Stomach smooth muscle (tissue), 2 donors: ENCODE measurements around the gene CHMP4B.

ENCODE experiments used
- H3K27ac ChIP-seq: one replicate; pipeline ENCODE4 v1.7.0; 2013; ENCODE audit warnings: mild to moderate bottlenecking, low read length, inconsistent platforms
- H3K27me3 ChIP-seq, 2 donors: one replicate each; pipeline ENCODE4 v1.7.0; 2013; ENCODE audit warnings: low read length in 2 of 2; ENCODE audit not compliant: insufficient read depth in 2 of 2, control insufficient read depth in 1 of 2
- H3K36me3 ChIP-seq, 2 donors: one replicate each; pipeline ENCODE4 v1.7.0; 2013; ENCODE audit warnings: low read length in 2 of 2; ENCODE audit not compliant: control insufficient read depth in 2 of 2, insufficient read depth in 2 of 2
- H3K4me1 ChIP-seq: one replicate; pipeline ENCODE4 v1.7.0; 2013; ENCODE audit warnings: low read length; ENCODE audit not compliant: control insufficient read depth, insufficient read depth
- H3K4me3 ChIP-seq, 2 donors: one replicate each; pipeline ENCODE4 v1.7.0; 2013; ENCODE audit warnings: low read length in 2 of 2
- H3K9ac ChIP-seq, 2 donors: one replicate each; pipeline ENCODE4 v1.7.0; 2013; ENCODE audit warnings: low read length in 2 of 2, mild to moderate bottlenecking in 1 of 2
- H3K9me3 ChIP-seq, 2 donors: one replicate each; pipeline ENCODE4 v1.7.0; 2013; ENCODE audit warnings: low read length in 2 of 2; ENCODE audit not compliant: control insufficient read depth in 2 of 2
- donor health status: healthy.
- donor health status: Pancreatic carcinoma.

Gene CHMP4B

DNA sequence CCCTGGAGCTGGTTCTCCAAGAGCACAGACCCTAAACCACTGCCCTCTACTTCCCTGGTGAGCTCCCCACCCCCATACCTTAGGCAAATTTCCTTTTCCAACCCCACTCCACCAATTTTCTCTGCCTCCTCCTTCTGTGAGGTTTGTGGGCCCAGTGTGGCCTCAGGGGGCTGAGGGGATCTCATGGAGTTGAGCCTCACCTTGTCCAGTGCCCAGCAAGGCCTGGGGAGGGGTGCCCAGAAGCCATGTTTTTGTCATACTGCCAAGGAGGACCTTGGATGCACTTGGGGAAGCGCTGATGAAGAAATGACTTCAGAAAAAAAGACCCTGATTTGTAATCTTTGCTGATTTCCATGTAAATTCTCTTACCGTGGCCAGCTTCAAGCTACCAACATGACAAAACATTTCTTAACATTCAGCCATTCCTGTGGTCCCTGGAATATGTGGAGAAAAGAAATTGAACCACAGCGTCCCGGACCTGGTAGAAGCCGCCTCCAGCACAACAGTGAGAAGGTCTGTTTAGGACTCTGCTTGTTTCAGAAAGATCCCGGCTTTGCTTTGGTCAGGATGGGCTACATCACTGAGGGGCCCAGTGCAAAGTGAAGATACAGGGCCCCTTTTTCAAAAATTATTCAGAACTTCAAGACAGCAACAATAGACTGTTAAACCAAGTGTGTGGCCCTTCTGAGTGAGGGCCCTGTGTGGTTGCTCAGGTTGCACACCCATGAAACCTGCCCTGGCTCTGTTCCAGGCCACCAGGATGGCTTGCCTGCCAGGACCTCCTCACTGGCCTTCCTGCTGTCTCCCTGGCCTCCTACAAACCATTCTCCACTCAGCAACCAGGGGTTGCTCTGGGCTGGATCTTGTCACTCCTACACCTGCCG, 52.5 kb downstream of the CHMP4B start:
- Histone ChIP-seq H3K36me3 (no peaks in the 10 kb centered on the region), H3K9ac (peak overlapping the region in 1 of 2 donors; percentile 13), H3K27me3 (no peaks in the 10 kb centered on the region), H3K4me1 (peaks cover 10% of the 10 kb centered on the region), H3K9me3 (no peaks in the 10 kb centered on the region), H3K27ac (no peak overlapping the region), H3K4me3 (no peak overlapping the region)

DNA sequence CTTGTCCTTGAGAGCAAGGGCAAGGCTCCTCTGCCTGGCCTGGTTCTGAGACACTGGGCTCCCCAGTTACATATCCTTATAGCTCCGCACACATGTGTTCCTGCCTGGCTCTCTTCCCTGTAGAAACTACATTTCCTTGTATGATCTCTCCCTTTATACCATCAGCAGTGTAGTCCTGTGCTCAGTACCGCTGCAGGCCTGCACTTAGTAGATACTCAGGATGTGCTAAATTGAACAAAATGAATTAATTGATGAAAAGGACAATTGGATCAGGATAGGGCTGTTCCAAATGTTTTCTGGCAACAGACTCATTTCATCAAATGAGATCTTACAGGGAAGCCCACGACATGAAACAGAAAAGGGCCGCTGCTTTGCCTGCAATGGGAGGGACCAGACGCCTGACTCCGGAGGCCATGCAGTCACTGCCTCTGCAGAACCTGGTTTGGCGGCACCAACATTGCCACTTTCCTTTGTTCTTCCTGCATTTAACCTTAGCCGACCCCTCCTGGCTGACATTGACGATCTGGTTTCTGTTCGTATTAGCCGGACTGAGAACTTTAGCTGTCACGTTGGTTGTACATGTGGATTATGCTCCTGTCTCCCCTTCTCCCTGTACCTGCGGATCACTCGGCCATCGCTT, 53.3 kb downstream of the CHMP4B start:
- Histone ChIP-seq H3K27me3 (no peaks in the 10 kb centered on the region), H3K36me3 (no peaks in the 10 kb centered on the region), H3K4me1 (peaks cover 7% of the 10 kb centered on the region), H3K4me3 (no peak overlapping the region), H3K27ac (no peak overlapping the region), H3K9me3 (no peaks in the 10 kb centered on the region), H3K9ac (no peak overlapping the region)

- Histone ChIP-seq H3K36me3 (no peaks in the 10 kb centered on the region), H3K4me1 (peaks cover 9% of the 10 kb centered on the region), H3K9me3 (no peaks in the 10 kb centered on the region), H3K4me3 (no peak overlapping the region), H3K27ac (no peak overlapping the region), H3K27me3 (no peaks in the 10 kb centered on the region), H3K9ac (no peak overlapping the region)
Observed at GRCh38 chr20:33865761-33866370, 54.7 kb downstream of the CHMP4B start.

GRCh38 chr20:33866398-33867100, 55.4 kb downstream of the CHMP4B start:
- Histone ChIP-seq H3K27ac (no peak overlapping the region), H3K27me3 (no peaks in the 10 kb centered on the region), H3K4me3 (no peak overlapping the region), H3K36me3 (no peaks in the 10 kb centered on the region), H3K9me3 (no peaks in the 10 kb centered on the region), H3K9ac (no peak overlapping the region), H3K4me1 (peaks cover 15% of the 10 kb centered on the region)

GRCh38 chr20:33868042-33868441, 56.9 kb downstream of the CHMP4B start:
- Histone ChIP-seq H3K27ac (no peak overlapping the region), H3K27me3 (no peaks in the 10 kb centered on the region), H3K4me1 (peaks cover 12% of the 10 kb centered on the region), H3K9ac (no peak overlapping the region), H3K36me3 (no peaks in the 10 kb centered on the region), H3K4me3 (no peak overlapping the region), H3K9me3 (no peaks in the 10 kb centered on the region)

- no peak overlapping the region for H3K4me3 ChIP-seq
- no peak overlapping the region for H3K27ac ChIP-seq
- H3K4me1 ChIP-seq, result peaks cover 9% of the 10 kb centered on the region
- H3K9ac ChIP-seq, result no peak overlapping the region
- no peaks in the 10 kb centered on the region for H3K36me3 ChIP-seq
- no peaks in the 10 kb centered on the region for H3K27me3 ChIP-seq
- H3K9me3 ChIP-seq, result no peaks in the 10 kb centered on the region
Observed at GRCh38 chr20:33868595-33868994, 57.4 kb downstream of the CHMP4B start.

GRCh38 chr20:33869283-33869682, 58.1 kb downstream of the CHMP4B start:
- Histone ChIP-seq H3K27ac (no peak overlapping the region), H3K27me3 (no peaks in the 10 kb centered on the region), H3K9ac (no peak overlapping the region), H3K9me3 (no peaks in the 10 kb centered on the region), H3K4me1 (peaks cover 9% of the 10 kb centered on the region), H3K36me3 (no peaks in the 10 kb centered on the region), H3K4me3 (no peak overlapping the region)

DNA sequence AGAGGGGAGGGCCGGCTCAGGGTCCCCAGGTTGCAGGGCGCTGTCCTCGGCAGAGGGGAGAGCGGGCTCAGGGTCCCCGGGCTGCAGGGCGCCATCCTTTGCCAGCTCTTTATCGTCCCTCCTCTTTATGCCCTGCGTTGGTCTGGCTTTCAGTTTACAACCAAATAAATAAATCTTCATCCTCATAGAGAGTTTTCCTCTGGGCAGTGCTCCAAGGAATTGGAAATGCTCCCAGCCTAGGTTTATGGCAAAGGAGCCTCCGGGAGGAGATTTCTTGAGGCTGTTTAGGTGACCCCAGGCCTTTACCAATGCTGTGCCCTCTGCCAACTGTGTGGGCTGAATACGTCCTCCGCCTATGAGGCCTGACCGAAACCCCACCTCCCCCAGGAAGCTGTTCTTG, 60.2 kb downstream of the CHMP4B start:
- H3K36me3 ChIP-seq, result no peaks in the 10 kb centered on the region
- H3K9me3 ChIP-seq, result no peaks in the 10 kb centered on the region
- no peak overlapping the region for H3K27ac ChIP-seq
- peak overlapping the region; percentile 31 to 68 for H3K4me3 ChIP-seq
- H3K9ac ChIP-seq, result peak overlapping the region in 1 of 2 donors; percentile 51
- peaks cover 9% of the 10 kb centered on the region for H3K4me1 ChIP-seq
- no peaks in the 10 kb centered on the region for H3K27me3 ChIP-seq

DNA sequence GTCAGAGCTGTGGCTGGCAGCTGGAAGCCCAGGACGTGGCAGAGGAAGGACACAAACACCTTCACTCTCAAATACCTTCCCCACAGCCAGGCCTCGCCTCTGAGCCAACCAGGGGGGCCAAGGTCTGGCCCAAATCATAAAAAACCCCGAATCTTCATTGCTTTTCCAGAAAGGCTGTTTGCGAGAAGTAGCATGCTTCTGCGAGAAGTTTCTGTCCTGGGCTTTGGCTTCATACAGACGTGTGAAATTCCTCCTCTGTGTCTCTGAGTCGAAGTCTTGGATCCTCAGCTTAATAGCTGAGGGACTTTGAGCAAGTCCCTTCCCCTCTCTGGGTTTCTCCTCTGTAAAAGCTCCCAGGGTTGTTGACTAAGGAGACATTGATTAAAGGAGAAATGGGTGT, 63.0 kb downstream of the CHMP4B start:
- no peaks in the 10 kb centered on the region for H3K27me3 ChIP-seq
- H3K4me3 ChIP-seq, result no peak overlapping the region
- H3K36me3 ChIP-seq, result no peaks in the 10 kb centered on the region
- H3K27ac ChIP-seq, result no peak overlapping the region
- H3K4me1 ChIP-seq, result peaks cover 9% of the 10 kb centered on the region
- H3K9ac ChIP-seq, result no peak overlapping the region
- H3K9me3 ChIP-seq, result no peaks in the 10 kb centered on the region

- H3K27me3 ChIP-seq, result no peaks in the 10 kb centered on the region
- H3K9me3 ChIP-seq, result no peaks in the 10 kb centered on the region
- peaks cover 9% of the 10 kb centered on the region for H3K4me1 ChIP-seq
- no peak overlapping the region for H3K27ac ChIP-seq
- H3K36me3 ChIP-seq, result no peaks in the 10 kb centered on the region
- no peak overlapping the region for H3K9ac ChIP-seq
- no peak overlapping the region for H3K4me3 ChIP-seq
Observed at GRCh38 chr20:33875055-33875454, 63.9 kb downstream of the CHMP4B start.
